SW 1271 (cell line): ENCODE results near the gene DNAH1.
A peak's percentile ranks its signal among the peaks of the same experiment; 100 is the strongest.

Experiments used
- DNase-seq, 2 experiments: peaks; one replicate each; lab custom pipeline; 2025; lab: John Stamatoyannopoulos, UW

The DNAH1 gene

DNA sequence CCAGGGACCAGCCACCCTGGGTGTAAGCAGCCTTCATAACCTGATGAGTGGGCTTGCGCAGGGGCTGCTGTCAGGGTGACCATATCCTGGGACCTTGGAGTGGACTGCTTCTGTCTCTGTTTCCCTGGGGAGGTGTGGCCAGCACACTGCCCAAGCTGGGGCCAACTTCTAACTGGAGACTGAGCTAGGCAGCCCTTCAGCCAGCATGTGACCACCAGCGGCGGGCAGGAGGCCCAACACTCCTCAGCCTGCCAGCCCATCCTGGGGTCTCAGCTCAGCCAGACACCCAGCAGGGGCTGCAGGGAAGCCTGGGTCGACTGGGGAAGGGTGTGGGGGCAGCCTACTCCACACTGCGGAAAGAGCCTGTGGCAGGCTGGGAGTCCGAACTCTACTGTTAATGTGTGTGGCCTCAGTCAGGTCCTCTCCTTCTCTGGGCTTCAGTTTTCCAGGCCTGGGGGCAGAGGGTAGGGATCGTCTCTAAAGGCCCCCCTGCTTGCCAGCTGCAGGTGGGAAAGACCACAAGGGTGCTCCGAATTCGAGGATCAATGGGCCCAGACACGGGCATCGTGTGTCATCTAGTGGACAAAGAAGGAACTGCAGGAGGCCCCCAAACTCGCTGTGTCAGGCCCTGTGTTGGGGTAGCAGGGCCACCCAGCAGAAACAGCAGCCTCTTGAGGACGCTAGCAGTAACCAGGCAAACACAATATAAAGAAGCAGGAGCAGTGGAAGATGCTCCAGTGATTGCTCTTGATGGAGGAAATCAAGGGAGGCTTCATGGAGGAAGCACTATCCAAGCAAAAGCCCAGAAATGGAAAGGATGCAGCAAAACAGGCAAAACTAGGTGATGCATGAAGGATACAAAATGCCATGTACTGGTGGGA, 130.8 kb downstream of the DNAH1 start:
- DNase-seq = peak; percentile 40 to 59

GRCh38 chr3:52447512-52448355, 131.6 kb downstream of the DNAH1 start:
- no peak for DNase-seq
